ENCODE data around the gene ZFPL1.

ZFPL1 gene

GRCh38 chr11:65090628-65091027, 6.6 kb downstream of the ZFPL1 start:
- no peak for DNase-seq (ENCODE audit: low read depth, low spot score)

GRCh38 chr11:65095427-65095826, 11.4 kb downstream of the ZFPL1 start:
- no peak for DNase-seq (ENCODE audit: low read depth, low spot score)

- DNase-seq (ENCODE audit: low read depth, low spot score), result peak; percentile 80
Observed at GRCh38 chr11:65095974-65096806, 12.2 kb downstream of the ZFPL1 start, which contains the start of gene VPS51. Gene VPS51 (plus strand): TSS chr11:65096214. CDS start chr11:65096251, 37 bp downstream.

- DNase-seq (ENCODE audit: low read depth, low spot score), result no peak
Observed at GRCh38 chr11:65096926-65097325, 12.9 kb downstream of the ZFPL1 start.

- DNase-seq (ENCODE audit: low read depth, low spot score), result no peak
Observed at GRCh38 chr11:65100674-65101350, 16.8 kb downstream of the ZFPL1 start.

GRCh38 chr11:65102142-65103095, 18.4 kb downstream of the ZFPL1 start:
- no peak for DNase-seq (ENCODE audit: low read depth, low spot score)

- DNase-seq (ENCODE audit: low read depth, low spot score), result no peak
Observed at GRCh38 chr11:65103476-65103875, 19.5 kb downstream of the ZFPL1 start.

- no peak for DNase-seq (ENCODE audit: low read depth, low spot score)
Observed at GRCh38 chr11:65104628-65105027, 20.6 kb downstream of the ZFPL1 start.

GRCh38 chr11:65107078-65107477, 23.1 kb downstream of the ZFPL1 start:
- DNase-seq (ENCODE audit: low read depth, low spot score), result no peak

- DNase-seq (ENCODE audit: low read depth, low spot score), result no peak
Observed at GRCh38 chr11:65107751-65108468, 23.9 kb downstream of the ZFPL1 start.

- DNase-seq (ENCODE audit: low read depth, low spot score), result no peak
Observed at GRCh38 chr11:65108469-65109123, 24.6 kb downstream of the ZFPL1 start.

- no peak for DNase-seq (ENCODE audit: low read depth, low spot score)
Observed at GRCh38 chr11:65109231-65110198, 25.5 kb downstream of the ZFPL1 start.

- DNase-seq (ENCODE audit: low read depth, low spot score), result peak; percentile 93
Observed at GRCh38 chr11:65110354-65110861, 26.4 kb downstream of the ZFPL1 start.

GRCh38 chr11:65111159-65111743, 27.2 kb downstream of the ZFPL1 start:
- DNase-seq (ENCODE audit: low read depth, low spot score), result no peak

GRCh38 chr11:65111744-65112545, 27.9 kb downstream of the ZFPL1 start, which contains the start of gene TM7SF2:
Gene TM7SF2 (plus strand): TSS chr11:65111872. CDS start chr11:65112016, 144 bp downstream.
- DNase-seq (ENCODE audit: low read depth, low spot score), result peak; percentile 86

- peak; percentile 50 for DNase-seq (ENCODE audit: low read depth, low spot score)
Observed at GRCh38 chr11:65112546-65113360, 28.7 kb downstream of the ZFPL1 start.

- no peak for DNase-seq (ENCODE audit: low read depth, low spot score)
Observed at GRCh38 chr11:65113361-65113756, 29.3 kb downstream of the ZFPL1 start.

Measured in activated CD4-positive, CD25-positive, alpha-beta regulatory T cell treated with anti-CD3 and anti-CD28 coated beads, Interleukin-2, amount 50 U/mL, for 16 hours (primary cell).